ENCODE data around the gene NXPH1.

Gene NXPH1

GRCh38 chr7:8436965-8437364, 3.6 kb downstream of the NXPH1 start:
- DNase-seq (ENCODE audit: low read depth in 2 of 2), result peak; percentile 4 to 24

- DNase-seq (ENCODE audit: low read depth in 2 of 2), result no peak
These were observed 4.2 kb downstream of the NXPH1 start for GRCh38 chr7:8437606-8438005.

GRCh38 chr7:8440670-8441069, 7.3 kb downstream of the NXPH1 start:
- no peak for DNase-seq (ENCODE audit: low read depth in 2 of 2)

- DNase-seq (ENCODE audit: low read depth in 2 of 2), result no peak
These were observed 7.9 kb downstream of the NXPH1 start for GRCh38 chr7:8441106-8441965.

GRCh38 chr7:8442051-8442813, 8.8 kb downstream of the NXPH1 start:
- DNase-seq (ENCODE audit: low read depth in 2 of 2), result no peak

GRCh38 chr7:8442814-8443304, 9.4 kb downstream of the NXPH1 start:
- peak; percentile 6 to 44 for DNase-seq (ENCODE audit: low read depth in 2 of 2)

GRCh38 chr7:8443576-8444467, 10.4 kb downstream of the NXPH1 start:
- no peak for DNase-seq (ENCODE audit: low read depth in 2 of 2)

- no peak for DNase-seq (ENCODE audit: low read depth in 2 of 2)
These were observed 11.0 kb downstream of the NXPH1 start for GRCh38 chr7:8444468-8444769.

GRCh38 chr7:8453535-8453934, 20.1 kb downstream of the NXPH1 start:
- no peak for DNase-seq (ENCODE audit: low read depth in 2 of 2)

GRCh38 chr7:8455426-8455825, 22.0 kb downstream of the NXPH1 start:
- DNase-seq (ENCODE audit: low read depth in 2 of 2), result no peak

- no peak for DNase-seq (ENCODE audit: low read depth in 2 of 2)
These were observed 28.9 kb downstream of the NXPH1 start for GRCh38 chr7:8462309-8462708.

- no peak for DNase-seq (ENCODE audit: low read depth in 2 of 2)
These were observed 31.9 kb downstream of the NXPH1 start for GRCh38 chr7:8465338-8465737.

GRCh38 chr7:8480527-8480926, 47.1 kb downstream of the NXPH1 start:
- no peak for DNase-seq (ENCODE audit: low read depth in 2 of 2)

- DNase-seq (ENCODE audit: low read depth in 2 of 2), result no peak
These were observed 47.7 kb downstream of the NXPH1 start for GRCh38 chr7:8481096-8481495.

- no peak for DNase-seq (ENCODE audit: low read depth in 2 of 2)
These were observed 48.5 kb downstream of the NXPH1 start for GRCh38 chr7:8481752-8482446.

GRCh38 chr7:8490391-8491045, 57.1 kb downstream of the NXPH1 start:
- no peak for DNase-seq (ENCODE audit: low read depth in 2 of 2)

GRCh38 chr7:8491106-8491505, 57.7 kb downstream of the NXPH1 start:
- no peak for DNase-seq (ENCODE audit: low read depth in 2 of 2)

- no peak for DNase-seq (ENCODE audit: low read depth in 2 of 2)
These were observed 58.4 kb downstream of the NXPH1 start for GRCh38 chr7:8491544-8492489.

- no peak for DNase-seq (ENCODE audit: low read depth in 2 of 2)
These were observed 65.7 kb downstream of the NXPH1 start for GRCh38 chr7:8499128-8499527.

- DNase-seq (ENCODE audit: low read depth in 2 of 2), result no peak
These were observed 66.9 kb downstream of the NXPH1 start for GRCh38 chr7:8500286-8500685.
